Calu3 (cell line): Measurements from ENCODE around the gene LY9. TPM values are rescaled to one million over a fixed set of nuclear protein-coding genes. Genes with fewer than 3 reads are reported as not detected.

Source experiments
- BruUV-seq: library from RNA; stranded (reverse); fragments of 400-500 nt; replicated peaks from 2 replicates; lab custom pipeline; 2021; lab: Mats Ljungman, UMichigan
- CTCF ChIA-PET: fragments of 300-600 bp; sonication (Branson Sonifier 250); formaldehyde crosslinking; loops from one replicate; lab custom pipeline; 2022; ENCODE audit warnings: antibody characterized with exemption; lab: Charles Lee
- DNase-seq: peaks from one replicate; pipeline ENCODE4 v3.0.0; 2022
- H3K27ac Mint-ChIP-seq: one replicate; pipeline ENCODE4 v1.8.0; 2022; ENCODE audit warnings: mixed read lengths; ENCODE audit not compliant: unreplicated experiment
- H3K27me3 Mint-ChIP-seq: one replicate; pipeline ENCODE4 v1.8.0; 2022; ENCODE audit warnings: mixed read lengths; ENCODE audit not compliant: unreplicated experiment
- H3K36me3 Mint-ChIP-seq: one replicate; pipeline ENCODE4 v1.8.0; 2022; ENCODE audit warnings: mild to moderate bottlenecking, moderate library complexity, mixed read lengths; ENCODE audit not compliant: insufficient read depth, unreplicated experiment
- H3K4me1 Mint-ChIP-seq: one replicate; pipeline ENCODE4 v1.8.0; 2022; ENCODE audit warnings: mild to moderate bottlenecking, low read depth, mixed read lengths; ENCODE audit not compliant: unreplicated experiment
- H3K4me3 Mint-ChIP-seq: one replicate; pipeline ENCODE4 v1.8.0; 2022; ENCODE audit warnings: mild to moderate bottlenecking, low read depth, moderate library complexity, mixed read lengths; ENCODE audit not compliant: unreplicated experiment
- H3K9me3 Mint-ChIP-seq: one replicate; pipeline ENCODE4 v1.8.0; 2022; ENCODE audit warnings: low read depth, mixed read lengths; ENCODE audit not compliant: unreplicated experiment
- CTCF ChIP-seq: fragments of 200-600 bp; IDR thresholded peaks from one replicate; pipeline ENCODE4 v1.8.0; 2022; ENCODE audit warnings: antibody characterized with exemption; ENCODE audit not compliant: unreplicated experiment
- intact Hi-C: fragments of 100-400 bp; cut with micrococcal nuclease; formaldehyde crosslinking; loops from one replicate; pipeline ENCODE4 v1.10.0; 2022; ENCODE audit not compliant: unreplicated experiment
- total RNA-seq: library from RNA; stranded (reverse); gene quantifications from 2 replicates; pipeline ENCODE4 v1.2.3, GENCODE V29; 2022

The LY9 gene
- total RNA-seq, 1 experiment from 2014 or later, result not detected

DNA sequence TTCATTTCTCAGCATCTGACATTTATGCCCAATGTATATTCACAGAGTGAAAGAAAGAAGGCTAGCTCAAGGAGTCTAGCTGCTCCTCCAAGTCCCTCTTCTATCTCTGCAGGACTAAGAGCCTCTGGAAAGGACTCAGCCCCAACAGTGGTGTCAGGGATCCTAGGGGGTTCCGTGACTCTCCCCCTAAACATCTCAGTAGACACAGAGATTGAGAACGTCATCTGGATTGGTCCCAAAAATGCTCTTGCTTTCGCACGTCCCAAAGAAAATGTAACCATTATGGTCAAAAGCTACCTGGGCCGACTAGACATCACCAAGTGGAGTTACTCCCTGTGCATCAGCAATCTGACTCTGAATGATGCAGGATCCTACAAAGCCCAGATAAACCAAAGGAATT, 3.7 kb downstream of the LY9 start:
- BruUV-seq, result no TSS peak
- Mint-ChIP-seq H3K36me3 (no peaks in the 10 kb centered on the region), H3K4me1 (no peaks in the 10 kb centered on the region), H3K9me3 (no peaks in the 10 kb centered on the region), H3K4me3 (no peak overlapping the region), H3K27me3 (no peaks in the 10 kb centered on the region), H3K27ac (no peak overlapping the region)
- TF ChIP-seq CTCF, result no peak
- CTCF ChIA-PET, result no interaction called here
- DNase-seq, result no peak
- intact Hi-C loops, result no loop called here

DNA sequence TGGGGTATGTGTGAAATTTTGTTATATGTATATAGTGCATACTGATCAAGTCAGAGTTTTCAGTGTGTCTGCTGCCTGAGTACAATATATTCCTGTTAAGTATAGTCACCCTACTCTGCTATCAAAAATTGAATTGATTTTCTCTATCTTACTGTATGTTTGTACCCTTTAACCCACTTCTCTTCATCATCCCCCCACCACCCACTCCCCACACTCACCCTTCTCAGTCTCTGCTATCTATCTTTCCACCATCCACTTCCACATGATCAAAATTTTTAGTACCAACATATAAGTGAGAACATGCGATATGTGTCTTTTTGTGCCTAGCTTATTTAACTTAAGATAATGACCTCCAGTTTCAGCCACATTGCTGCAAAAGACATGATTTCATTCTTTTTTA, 4.2 kb downstream of the LY9 start:
- no peak overlapping the region for H3K27ac Mint-ChIP-seq
- intact Hi-C loops, result no loop called here
- no peaks in the 10 kb centered on the region for H3K9me3 Mint-ChIP-seq
- no peaks in the 10 kb centered on the region for H3K4me1 Mint-ChIP-seq
- H3K27me3 Mint-ChIP-seq, result no peaks in the 10 kb centered on the region
- no peaks in the 10 kb centered on the region for H3K36me3 Mint-ChIP-seq
- no peak for TF ChIP-seq CTCF
- CTCF ChIA-PET, result no interaction called here
- no peak for DNase-seq
- H3K4me3 Mint-ChIP-seq, result no peak overlapping the region
- no TSS peak for BruUV-seq

- DNase-seq, result no peak
- H3K36me3 Mint-ChIP-seq, result no peaks in the 10 kb centered on the region
- BruUV-seq, result no TSS peak
- CTCF ChIA-PET, result no interaction called here
- intact Hi-C loops, result no loop called here
- no peaks in the 10 kb centered on the region for H3K4me1 Mint-ChIP-seq
- H3K4me3 Mint-ChIP-seq, result no peak overlapping the region
- TF ChIP-seq CTCF, result no peak
- peaks cover 3% of the 10 kb centered on the region for H3K9me3 Mint-ChIP-seq
- no peak overlapping the region for H3K27ac Mint-ChIP-seq
- H3K27me3 Mint-ChIP-seq, result no peaks in the 10 kb centered on the region
Observed at GRCh38 chr1:160800645-160801408, 4.9 kb downstream of the LY9 start.

- no TSS peak for BruUV-seq
- intact Hi-C loops, result no loop called here
Observed at GRCh38 chr1:160801836-160802580, 6.0 kb downstream of the LY9 start.

More at GRCh38 chr1:160801836-160802580, 6.0 kb downstream of the LY9 start:
- H3K27me3 Mint-ChIP-seq, result no peaks in the 10 kb centered on the region
- TF ChIP-seq CTCF, result no peak
- no peak overlapping the region for H3K4me3 Mint-ChIP-seq
- no peak overlapping the region for H3K27ac Mint-ChIP-seq
- no peaks in the 10 kb centered on the region for H3K4me1 Mint-ChIP-seq
- CTCF ChIA-PET, result no interaction called here
- no peak for DNase-seq
- H3K36me3 Mint-ChIP-seq, result no peaks in the 10 kb centered on the region
- H3K9me3 Mint-ChIP-seq, result peaks cover 3% of the 10 kb centered on the region
